PC-3 (cell line): Measurements from ENCODE around the gene IL1RAP.

Source experiments
- CTCF ChIP-seq: fragments of 300-600 bp; sonication (generic); conservative IDR thresholded peaks from 2 replicates; pipeline ENCODE4 v1.5.1; 2017; ENCODE audit warnings: antibody characterized with exemption, low read depth, mild to moderate bottlenecking, low read length
- EZH2 ChIP-seq: fragments of 300-600 bp; sonication (generic); IDR thresholded peaks from one replicate; pipeline ENCODE4 v1.6.1; 2017; ENCODE audit warnings: antibody characterized with exemption, mild to moderate bottlenecking, low read length; ENCODE audit not compliant: unreplicated experiment

DNA sequence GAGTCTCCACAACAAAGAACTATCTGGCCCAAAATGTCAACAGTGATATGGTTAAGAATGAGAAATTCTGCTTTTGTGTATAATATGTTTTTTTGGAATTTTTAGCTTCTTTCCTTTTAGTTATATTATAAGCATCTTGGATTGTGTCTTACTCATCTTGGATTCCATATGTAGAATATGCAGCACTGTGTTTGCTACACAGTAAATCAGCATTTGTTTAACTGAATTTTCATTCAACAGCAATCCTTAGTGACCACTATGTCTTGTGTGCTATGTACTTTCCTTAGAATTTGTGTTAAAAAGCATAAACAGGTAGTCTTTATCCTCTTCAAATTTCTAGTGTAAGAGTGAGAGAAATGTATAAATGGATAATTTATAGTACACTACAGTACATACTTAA lies 46.0 kb upstream of the IL1RAP start:
- TF ChIP-seq EZH2 (no peak), CTCF (no peak)
